Measurements from ENCODE around the gene CMTM2.
"Not testable (repeated sequence)": the region's sequence is repeated elsewhere in the genome, so short reads cannot be mapped to it uniquely, and the experiment has no call there.

The CMTM2 gene

GRCh38 chr16:66605979-66606751 is 26.9 kb downstream of the CMTM2 start:
- no peak for TF ChIP-seq CTCF (IDR thresholded peaks at IDR 0.05; ENCODE audit: low read depth, low read length)
- peak overlapping the region; percentile 72 for H3K4me3 ChIP-seq (ENCODE audit: low read depth, low read length)
- in situ Hi-C loops (cut with HindIII; ENCODE audit: low sequenced_read_pairs) = no loop called here
- no peak for DNase-seq (ENCODE audit: low read depth, low spot score)

- no peak overlapping the region for H3K4me3 ChIP-seq (ENCODE audit: low read depth, low read length)
- in situ Hi-C loops (cut with HindIII; ENCODE audit: low sequenced_read_pairs) = no loop called here
- peak; percentile 96 for TF ChIP-seq CTCF (IDR thresholded peaks at IDR 0.05; ENCODE audit: low read depth, low read length)
Measured at GRCh38 chr16:66608241-66609138, 29.2 kb downstream of the CMTM2 start.

GRCh38 chr16:66609139-66609510 is 29.9 kb downstream of the CMTM2 start:
- no peak overlapping the region for H3K4me3 ChIP-seq (ENCODE audit: low read depth, low read length)
- in situ Hi-C loops (cut with HindIII; ENCODE audit: low sequenced_read_pairs) = no loop called here
- DNase-seq (ENCODE audit: low read depth, low spot score) = no peak
- TF ChIP-seq CTCF (IDR thresholded peaks at IDR 0.05; ENCODE audit: low read depth, low read length) = no peak

More at GRCh38 chr16:66608241-66609138, 29.2 kb downstream of the CMTM2 start:
- DNase-seq (ENCODE audit: low read depth, low spot score) = peak; percentile 90

GRCh38 chr16:66610111-66610820 is 31.0 kb downstream of the CMTM2 start:
- no peak overlapping the region for H3K4me3 ChIP-seq (ENCODE audit: low read depth, low read length)
- TF ChIP-seq CTCF (IDR thresholded peaks at IDR 0.05; ENCODE audit: low read depth, low read length) = no peak
- DNase-seq (ENCODE audit: low read depth, low spot score) = no peak
- in situ Hi-C loops (cut with HindIII; ENCODE audit: low sequenced_read_pairs) = no loop called here

GRCh38 chr16:66611911-66612310 is 32.6 kb downstream of the CMTM2 start:
- in situ Hi-C loops (cut with HindIII; ENCODE audit: low sequenced_read_pairs); H3K4me3 ChIP-seq (ENCODE audit: low read depth, low read length); DNase-seq (ENCODE audit: low read depth, low spot score): not testable (repeated sequence)

- TF ChIP-seq CTCF (IDR thresholded peaks at IDR 0.05; ENCODE audit: low read depth, low read length) = no peak
- no peak overlapping the region for H3K4me3 ChIP-seq (ENCODE audit: low read depth, low read length)
- peak; percentile 53 for DNase-seq (ENCODE audit: low read depth, low spot score)
- in situ Hi-C loops (cut with HindIII; ENCODE audit: low sequenced_read_pairs) = no loop called here
Measured at GRCh38 chr16:66612422-66612821, 33.2 kb downstream of the CMTM2 start.

Data from astrocyte of the spinal cord (primary cell).